Peyer's patch (tissue), 4 donors: ENCODE results near the gene TRAPPC6A. TPM values are rescaled to one million over a fixed set of nuclear protein-coding genes. Genes with fewer than 3 reads are reported as not detected.

Source experiments
- DNase-seq, 3 donors: peaks; one replicate each; pipeline ENCODE4 v3.0.0-alpha.2; 2017 to 2019
- H3K27ac ChIP-seq, 4 donors: fragments of 200-600 bp; sonication (generic); one replicate each; pipeline ENCODE4 v1.5.1; 2016 to 2019
- H3K27me3 ChIP-seq, 2 donors: fragments of 200-600 bp; sonication (generic); one replicate each; pipeline ENCODE4 v1.5.1; 2019
- H3K36me3 ChIP-seq, 3 donors: fragments of 200-600 bp; sonication (generic); one replicate each; pipeline ENCODE4 v1.5.1; 2016 to 2019
- H3K4me1 ChIP-seq, 4 donors: fragments of 200-600 bp; sonication (generic); one replicate each; pipeline ENCODE4 v1.5.1; 2016 to 2019
- H3K4me3 ChIP-seq, 4 donors: fragments of 200-600 bp; sonication (generic); 1 replicate in 3 of 4; 2 replicates in 1 of 4; pipeline ENCODE4 v1.5.1; 2016 to 2019; ENCODE audit warnings: mild to moderate bottlenecking in 1 of 4
- H3K9me3 ChIP-seq, 4 donors: fragments of 200-600 bp; sonication (generic); one replicate each; pipeline ENCODE4 v1.5.1; 2016 to 2019; ENCODE audit warnings: mild to moderate bottlenecking in 1 of 4
- CTCF ChIP-seq, 6 experiments: fragments of 450-650 bp in 4 of 6; fragments of 200-600 bp in 2 of 6; sonication (generic) in 1 of 6; IDR thresholded peaks; one replicate each; pipeline ENCODE4 v1.5.1; 2017 to 2019; ENCODE audit warnings: antibody characterized with exemption in 6 of 6, mild to moderate bottlenecking in 3 of 6, moderate library complexity in 1 of 6
- POLR2A ChIP-seq, 2 donors: fragments of 450-650 bp; IDR thresholded peaks; one replicate each; pipeline ENCODE4 v1.5.1; 2017; ENCODE audit warnings: antibody characterized with exemption in 2 of 2, mild to moderate bottlenecking in 2 of 2, moderate library complexity in 2 of 2
- total RNA-seq, 4 donors: library from RNA; depleted of rRNA; stranded (reverse); fragments of >200 nt; gene quantifications; one replicate each; pipeline ENCODE4 v1.1.0, GENCODE V29; 2016

TRAPPC6A gene
- total RNA-seq, 4 donors from 2014 or later = 11.4 to 58.6 (median 21.6) TPM

GRCh38 chr19:45128146-45128545 is 49.9 kb downstream of the TRAPPC6A start:
- TF ChIP-seq POLR2A (IDR thresholded peaks at IDR 0.05) (no peak), CTCF (IDR thresholded peaks at IDR 0.05) (no peak)
- H3K4me3 ChIP-seq = no peak overlapping the region

GRCh38 chr19:45126654-45127053 is 51.4 kb downstream of the TRAPPC6A start:
- Histone ChIP-seq H3K36me3 (no peaks in the 10 kb centered on the region), H3K27ac (no peak overlapping the region), H3K4me1 (peaks cover 0 to 20% (median 1%) of the 10 kb centered on the region in 4 donors), H3K9me3 (no peaks in the 10 kb centered on the region), H3K4me3 (no peak overlapping the region), H3K27me3 (no peaks in the 10 kb centered on the region)
- no peak for DNase-seq
- no peak for TF ChIP-seq CTCF (IDR thresholded peaks at IDR 0.05)
- TF ChIP-seq POLR2A (IDR thresholded peaks at IDR 0.05) = no peak

More at GRCh38 chr19:45128146-45128545, 49.9 kb downstream of the TRAPPC6A start:
- H3K27me3 ChIP-seq = no peaks in the 10 kb centered on the region
- no peak for DNase-seq
- peaks cover 0 to 12% (median 0%) of the 10 kb centered on the region in 4 donors for H3K4me1 ChIP-seq
- H3K36me3 ChIP-seq = no peaks in the 10 kb centered on the region
- no peaks in the 10 kb centered on the region for H3K9me3 ChIP-seq
- no peak overlapping the region for H3K27ac ChIP-seq

DNA sequence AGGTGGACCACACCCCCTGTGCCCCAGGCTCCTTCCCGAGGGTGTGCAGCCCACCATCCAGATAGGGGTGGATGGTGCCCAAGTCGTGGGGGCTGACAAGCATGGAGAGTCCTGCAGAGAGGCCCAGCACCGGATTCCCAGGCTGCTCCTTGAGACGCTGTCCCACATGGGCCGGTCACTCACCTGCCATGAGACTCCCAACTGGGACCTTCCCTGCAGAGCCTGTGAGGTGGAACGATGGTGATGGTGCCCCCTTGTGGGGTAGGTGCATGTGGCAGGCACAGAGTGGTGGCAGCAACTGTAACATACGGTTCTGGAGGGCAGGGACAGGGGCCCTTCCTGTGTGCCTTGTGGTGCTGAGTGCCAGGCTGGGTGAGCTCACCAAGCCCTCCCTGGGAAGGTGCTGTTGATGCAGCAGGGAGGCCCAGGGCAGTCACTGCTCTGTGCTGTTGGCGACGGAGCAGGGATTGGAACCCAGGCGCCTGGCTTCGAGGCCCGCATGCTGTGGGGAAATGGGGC is 52.0 kb downstream of the TRAPPC6A start:
- H3K27me3 ChIP-seq = no peaks in the 10 kb centered on the region
- H3K9me3 ChIP-seq = no peaks in the 10 kb centered on the region
- H3K27ac ChIP-seq = no peak overlapping the region
- peaks cover 0 to 20% (median 3%) of the 10 kb centered on the region in 4 donors for H3K4me1 ChIP-seq
- H3K4me3 ChIP-seq = no peak overlapping the region
- TF ChIP-seq CTCF (IDR thresholded peaks at IDR 0.05) = peak; percentile 57 to 82 (median 74)
- TF ChIP-seq POLR2A (IDR thresholded peaks at IDR 0.05) = no peak
- H3K36me3 ChIP-seq = no peaks in the 10 kb centered on the region
- DNase-seq = peak; percentile 72 to 88 (median 86)

- H3K27ac ChIP-seq = no peak overlapping the region
Measured at GRCh38 chr19:45125360-45125759, 52.7 kb downstream of the TRAPPC6A start.

GRCh38 chr19:45124021-45124420 is 54.0 kb downstream of the TRAPPC6A start:
- no peak for TF ChIP-seq CTCF (IDR thresholded peaks at IDR 0.05)
- TF ChIP-seq POLR2A (IDR thresholded peaks at IDR 0.05) = no peak
- H3K9me3 ChIP-seq = no peaks in the 10 kb centered on the region
- no peaks in the 10 kb centered on the region for H3K36me3 ChIP-seq

More at GRCh38 chr19:45125360-45125759, 52.7 kb downstream of the TRAPPC6A start:
- peaks cover 0 to 20% (median 3%) of the 10 kb centered on the region in 4 donors for H3K4me1 ChIP-seq
- H3K27me3 ChIP-seq = no peaks in the 10 kb centered on the region
- no peaks in the 10 kb centered on the region for H3K9me3 ChIP-seq
- no peak overlapping the region for H3K4me3 ChIP-seq
- no peak for TF ChIP-seq POLR2A (IDR thresholded peaks at IDR 0.05)
- TF ChIP-seq CTCF (IDR thresholded peaks at IDR 0.05) = no peak
- DNase-seq = no peak
- no peaks in the 10 kb centered on the region for H3K36me3 ChIP-seq

More at GRCh38 chr19:45124021-45124420, 54.0 kb downstream of the TRAPPC6A start:
- peaks cover 0 to 27% (median 6%) of the 10 kb centered on the region in 4 donors for H3K4me1 ChIP-seq
- no peak overlapping the region for H3K4me3 ChIP-seq
- H3K27ac ChIP-seq = no peak overlapping the region
- no peak for DNase-seq
- H3K27me3 ChIP-seq = no peaks in the 10 kb centered on the region
